ENCODE results near the gene ACSF3.

The ACSF3 gene

DNA sequence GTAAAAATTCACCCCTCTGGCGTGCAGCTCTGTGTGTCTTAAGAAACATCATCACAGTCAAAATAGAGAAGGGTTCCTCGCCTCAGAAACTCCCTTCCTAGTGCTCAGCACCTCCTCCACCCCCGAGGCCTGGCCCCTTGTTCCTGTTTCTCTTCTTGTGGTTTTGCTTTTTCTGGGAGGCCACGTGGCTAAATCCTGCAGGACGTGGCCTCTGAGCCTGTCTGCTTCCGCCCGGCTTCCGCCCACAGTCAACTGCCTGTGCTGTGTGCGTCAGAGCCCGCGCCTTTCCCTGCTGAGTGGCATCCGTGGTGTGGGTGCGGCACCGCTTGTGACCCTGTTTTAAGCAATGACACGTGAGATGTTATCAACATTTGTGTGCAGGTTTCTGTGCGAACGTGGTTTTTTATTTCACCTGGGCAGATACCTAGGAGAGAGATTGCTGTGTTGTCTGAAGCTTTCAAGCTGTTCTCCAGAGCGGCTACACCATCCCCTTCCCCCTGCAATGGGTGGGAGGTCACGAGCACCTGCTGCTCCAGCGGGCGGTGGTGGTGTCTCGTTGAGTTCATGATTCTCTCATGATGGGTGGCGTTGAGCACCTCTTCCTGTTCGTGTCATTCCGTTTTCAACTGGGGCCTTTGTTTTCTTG lies 21.7 kb downstream of the ACSF3 start:
- no peak overlapping the region for H3K4me3 ChIP-seq (ENCODE audit: low read depth, low read length)
- TF ChIP-seq, protein P1, sequence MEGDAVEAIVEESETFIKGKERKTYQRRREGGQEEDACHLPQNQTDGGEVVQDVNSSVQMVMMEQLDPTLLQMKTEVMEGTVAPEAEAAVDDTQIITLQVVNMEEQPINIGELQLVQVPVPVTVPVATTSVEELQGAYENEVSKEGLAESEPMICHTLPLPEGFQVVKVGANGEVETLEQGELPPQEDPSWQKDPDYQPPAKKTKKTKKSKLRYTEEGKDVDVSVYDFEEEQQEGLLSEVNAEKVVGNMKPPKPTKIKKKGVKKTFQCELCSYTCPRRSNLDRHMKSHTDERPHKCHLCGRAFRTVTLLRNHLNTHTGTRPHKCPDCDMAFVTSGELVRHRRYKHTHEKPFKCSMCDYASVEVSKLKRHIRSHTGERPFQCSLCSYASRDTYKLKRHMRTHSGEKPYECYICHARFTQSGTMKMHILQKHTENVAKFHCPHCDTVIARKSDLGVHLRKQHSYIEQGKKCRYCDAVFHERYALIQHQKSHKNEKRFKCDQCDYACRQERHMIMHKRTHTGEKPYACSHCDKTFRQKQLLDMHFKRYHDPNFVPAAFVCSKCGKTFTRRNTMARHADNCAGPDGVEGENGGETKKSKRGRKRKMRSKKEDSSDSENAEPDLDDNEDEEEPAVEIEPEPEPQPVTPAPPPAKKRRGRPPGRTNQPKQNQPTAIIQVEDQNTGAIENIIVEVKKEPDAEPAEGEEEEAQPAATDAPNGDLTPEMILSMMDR (conservative IDR thresholded peaks at IDR 0.05; ENCODE audit: low read depth, low read length): no peak
- DNase-seq (ENCODE audit: low read depth): peak; percentile 63

DNA sequence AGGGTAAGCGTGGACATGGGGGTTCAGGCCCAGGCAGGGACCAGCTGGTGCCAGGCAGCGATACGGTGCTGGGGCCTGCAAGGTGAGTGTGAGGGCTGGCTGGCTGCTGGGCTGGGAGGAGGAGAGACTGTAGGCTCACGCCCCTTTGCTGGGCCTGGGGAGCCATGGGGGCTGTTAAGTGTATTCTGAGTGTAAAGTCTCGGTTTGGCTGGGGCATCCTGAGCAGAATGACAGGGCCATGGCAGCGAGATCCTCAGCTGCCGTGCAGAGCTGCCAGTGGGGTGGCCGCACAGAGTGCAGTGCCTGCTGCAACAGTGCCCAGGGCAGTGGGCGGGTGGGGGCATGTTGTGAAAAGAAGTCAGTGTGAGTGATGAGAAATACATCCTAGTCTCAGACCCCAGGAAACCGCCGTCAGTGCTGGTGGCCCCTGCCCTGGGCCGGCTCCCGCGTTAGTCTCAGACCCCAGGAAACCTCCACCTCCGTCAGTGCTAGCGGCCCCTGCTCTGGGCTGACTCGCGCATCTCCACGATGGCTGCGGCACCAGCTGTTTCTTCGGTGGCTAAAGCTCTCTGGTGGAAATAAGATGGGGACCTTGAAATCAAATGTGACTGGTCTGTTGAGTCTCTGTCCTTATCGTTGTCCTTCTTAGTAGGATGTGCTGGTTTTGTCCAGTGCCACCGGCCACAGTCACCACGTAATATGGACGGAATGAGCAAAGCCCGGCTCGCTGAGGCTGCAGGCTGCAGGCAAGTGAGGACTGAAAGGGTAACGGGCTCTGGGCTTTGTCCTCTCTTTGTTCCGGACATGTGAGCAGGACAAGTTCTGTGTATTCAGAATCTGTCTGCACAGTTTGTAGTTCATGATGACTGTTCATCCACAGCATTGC lies 22.9 kb downstream of the ACSF3 start:
- TF ChIP-seq, protein P1 (conservative IDR thresholded peaks at IDR 0.05; ENCODE audit: low read depth, low read length): no peak
- no peak for DNase-seq (ENCODE audit: low read depth)
- no peak overlapping the region for H3K4me3 ChIP-seq (ENCODE audit: low read depth, low read length)

DNA sequence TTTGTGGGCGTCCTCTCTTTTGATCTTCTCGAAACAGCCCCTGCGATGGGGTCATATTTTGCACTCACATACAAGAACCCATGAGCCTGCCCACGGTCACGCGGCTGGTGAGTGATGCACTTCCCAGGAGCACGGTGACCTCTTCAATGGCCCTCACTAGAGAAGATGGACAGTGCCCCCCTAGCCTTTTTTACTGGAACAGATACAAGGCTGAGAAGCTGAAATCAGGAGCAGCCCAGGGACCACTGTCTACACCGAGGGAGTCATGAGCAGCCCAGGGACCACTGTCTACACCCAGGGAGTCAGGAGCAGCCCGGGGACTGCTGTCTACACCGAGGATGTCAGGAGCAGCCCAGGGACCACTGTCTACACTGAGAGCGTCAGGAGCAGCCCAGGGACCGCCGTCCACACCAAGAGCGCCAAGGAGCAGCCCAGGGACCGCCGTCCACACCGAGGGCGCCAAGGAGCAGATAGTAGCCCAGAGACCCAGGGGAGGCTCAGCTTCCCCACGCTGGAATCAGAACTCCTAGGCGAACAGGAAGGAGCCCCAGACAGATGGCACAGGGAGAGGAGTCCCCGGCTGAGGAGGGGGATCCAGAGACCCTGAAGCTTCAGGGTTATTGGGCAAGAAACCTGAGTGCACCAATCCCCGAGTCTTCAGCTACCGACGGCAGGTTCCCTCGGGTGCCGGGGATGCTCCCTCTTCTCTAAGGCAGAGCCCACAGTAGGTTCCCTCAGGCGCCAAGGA lies 23.7 kb downstream of the ACSF3 start:
- H3K4me3 ChIP-seq (ENCODE audit: low read depth, low read length): no peak overlapping the region
- no peak for DNase-seq (ENCODE audit: low read depth)
- TF ChIP-seq, protein P1 (conservative IDR thresholded peaks at IDR 0.05; ENCODE audit: low read depth, low read length): no peak

DNA sequence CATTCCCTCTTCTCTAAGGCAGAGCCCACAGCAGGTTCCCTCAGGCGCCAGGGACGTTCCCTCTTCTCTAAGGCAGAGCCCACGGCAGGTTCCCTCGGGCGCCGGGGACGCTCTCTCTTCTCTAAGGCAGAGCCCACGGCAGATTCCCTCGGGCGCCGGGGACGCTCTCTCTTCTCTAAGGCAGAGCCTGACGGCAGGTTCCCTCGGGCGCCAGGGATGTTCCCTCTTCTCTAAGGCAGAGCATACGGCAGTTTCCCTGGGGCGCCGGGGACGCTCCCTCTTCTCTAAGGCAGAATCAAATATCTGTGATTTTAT lies 24.3 kb downstream of the ACSF3 start:
- DNase-seq (ENCODE audit: low read depth): no peak
- TF ChIP-seq, protein P1 (conservative IDR thresholded peaks at IDR 0.05; ENCODE audit: low read depth, low read length): no peak
- no peak overlapping the region for H3K4me3 ChIP-seq (ENCODE audit: low read depth, low read length)

DNA sequence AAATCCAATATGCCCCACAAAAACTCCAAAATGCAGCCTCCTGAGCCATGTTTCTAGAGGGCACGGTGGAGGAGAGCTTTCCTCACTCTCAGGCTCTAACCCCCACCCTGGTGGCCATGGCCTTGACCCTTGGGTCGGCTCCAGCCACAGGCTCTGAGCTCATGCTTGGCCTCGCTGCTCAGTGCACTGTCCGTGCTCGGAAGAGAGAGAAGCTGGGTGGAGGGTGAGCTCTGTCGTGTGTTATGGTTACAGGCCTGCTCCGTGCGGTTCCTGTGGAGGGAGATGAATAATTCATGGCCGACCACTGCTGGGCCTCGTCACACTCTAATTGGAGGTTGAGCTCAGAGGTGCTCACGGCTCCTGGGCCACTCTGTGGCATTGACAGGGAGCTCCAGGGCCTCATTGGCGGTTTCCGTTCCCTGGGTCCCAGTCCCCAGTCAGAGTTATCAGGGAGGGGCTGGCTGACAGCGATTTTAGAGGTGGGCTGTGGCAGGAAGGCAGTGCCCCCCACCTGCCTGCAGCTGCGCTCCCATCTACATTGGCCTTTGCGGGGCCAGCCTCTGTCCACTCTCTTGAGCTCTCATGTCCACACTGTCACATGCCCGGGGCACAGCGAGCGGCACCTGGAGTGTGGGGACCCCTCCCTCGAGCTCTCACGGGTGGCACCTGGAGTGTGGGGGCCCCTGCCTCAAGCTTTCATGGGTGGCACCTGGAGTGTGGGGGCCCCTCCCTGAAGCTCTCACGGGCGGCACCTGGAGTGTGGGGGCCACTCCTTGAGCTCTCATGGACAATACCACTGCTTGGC lies 24.9 kb downstream of the ACSF3 start:
- no peak for DNase-seq (ENCODE audit: low read depth)
- TF ChIP-seq, protein P1 (conservative IDR thresholded peaks at IDR 0.05; ENCODE audit: low read depth, low read length): no peak
- no peak overlapping the region for H3K4me3 ChIP-seq (ENCODE audit: low read depth, low read length)

DNA sequence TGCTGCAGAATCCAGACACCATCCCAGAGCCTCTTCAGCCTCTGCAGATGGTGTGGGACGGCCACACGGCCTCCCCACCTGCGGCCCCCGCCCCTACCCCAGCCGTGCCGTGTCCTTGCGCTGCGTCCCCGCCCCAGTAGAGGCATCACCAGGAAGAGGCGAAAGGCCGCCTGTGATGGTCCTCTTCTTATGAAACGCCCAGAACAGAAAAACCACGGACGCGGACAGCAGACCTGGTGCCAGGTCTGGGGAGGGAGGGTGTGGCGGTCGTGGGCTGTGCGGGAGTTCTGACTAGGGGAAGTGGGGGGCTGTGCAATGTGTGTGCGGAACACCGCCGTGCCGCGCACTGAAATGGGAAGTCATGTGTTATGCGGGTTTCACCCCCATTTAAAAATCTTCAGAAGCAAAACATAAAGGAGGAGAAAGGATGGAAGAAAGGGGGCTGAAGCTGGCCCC lies 25.5 kb downstream of the ACSF3 start:
- H3K4me3 ChIP-seq (ENCODE audit: low read depth, low read length): no peak overlapping the region
- TF ChIP-seq, protein P1 (conservative IDR thresholded peaks at IDR 0.05; ENCODE audit: low read depth, low read length): no peak

More for the DNA sequence above, 25.5 kb downstream of the ACSF3 start:
- DNase-seq (ENCODE audit: low read depth): no peak
